ENCODE results near the gene RGS6.

RGS6 gene

GRCh38 chr14:71947947-71948500 is 15.8 kb downstream of the RGS6 start:
- DNase-seq (ENCODE audit: low spot score) = no peak

- DNase-seq (ENCODE audit: low spot score) = no peak
Measured at GRCh38 chr14:71952381-71953363, 20.4 kb downstream of the RGS6 start.

- DNase-seq (ENCODE audit: low spot score) = no peak
Measured at GRCh38 chr14:71956920-71957563, 24.8 kb downstream of the RGS6 start.

- DNase-seq (ENCODE audit: low spot score) = no peak
Measured at GRCh38 chr14:71959055-71959454, 26.8 kb downstream of the RGS6 start.

- DNase-seq (ENCODE audit: low spot score) = no peak
Measured at GRCh38 chr14:71960494-71961353, 28.5 kb downstream of the RGS6 start.

GRCh38 chr14:71961972-71962371 is 29.7 kb downstream of the RGS6 start:
- no peak for DNase-seq (ENCODE audit: low spot score)

- no peak for DNase-seq (ENCODE audit: low spot score)
Measured at GRCh38 chr14:71964716-71965115, 32.5 kb downstream of the RGS6 start.

GRCh38 chr14:71966528-71966927 is 34.3 kb downstream of the RGS6 start:
- DNase-seq (ENCODE audit: low spot score) = no peak

- DNase-seq (ENCODE audit: low spot score) = no peak
Measured at GRCh38 chr14:71967704-71968103, 35.5 kb downstream of the RGS6 start.

GRCh38 chr14:71970272-71970671 is 38.0 kb downstream of the RGS6 start:
- no peak for DNase-seq (ENCODE audit: low spot score)

GRCh38 chr14:71985538-71986189 is 53.4 kb downstream of the RGS6 start:
- DNase-seq (ENCODE audit: low spot score) = no peak

- DNase-seq (ENCODE audit: low spot score) = no peak
Measured at GRCh38 chr14:71988476-71988875, 56.2 kb downstream of the RGS6 start.

- DNase-seq (ENCODE audit: low spot score) = no peak
Measured at GRCh38 chr14:71988939-71989338, 56.7 kb downstream of the RGS6 start.

- no peak for DNase-seq (ENCODE audit: low spot score)
Measured at GRCh38 chr14:71994416-71994815, 62.2 kb downstream of the RGS6 start.

GRCh38 chr14:71995741-71996140 is 63.5 kb downstream of the RGS6 start:
- DNase-seq (ENCODE audit: low spot score) = no peak

- DNase-seq (ENCODE audit: low spot score) = no peak
Measured at GRCh38 chr14:71996610-71997009, 64.4 kb downstream of the RGS6 start.

- no peak for DNase-seq (ENCODE audit: low spot score)
Measured at GRCh38 chr14:72000907-72001306, 68.7 kb downstream of the RGS6 start.

GRCh38 chr14:72002731-72003130 is 70.5 kb downstream of the RGS6 start:
- no peak for DNase-seq (ENCODE audit: low spot score)

GRCh38 chr14:72008666-72009065 is 76.4 kb downstream of the RGS6 start:
- no peak for DNase-seq (ENCODE audit: low spot score)

- no peak for DNase-seq (ENCODE audit: low spot score)
Measured at GRCh38 chr14:72010474-72010873, 78.2 kb downstream of the RGS6 start.

- DNase-seq (ENCODE audit: low spot score) = no peak
Measured at GRCh38 chr14:72013721-72014345, 81.6 kb downstream of the RGS6 start.
